Fibroblast of the aortic adventitia (primary cell): ENCODE data around the gene IGF2R. TPM values are rescaled to one million over a fixed set of nuclear protein-coding genes. Genes with fewer than 3 reads are reported as not detected.
"Not testable (repeated sequence)": the region's sequence is repeated elsewhere in the genome, so short reads cannot be mapped to it uniquely, and the experiment has no call there.

ENCODE experiments used
- DNase-seq: peaks from one replicate; pipeline ENCODE4 v3.0.0-alpha.2; 2010; ENCODE audit warnings: low read depth
- H3K4me3 ChIP-seq: 2 replicates; pipeline ENCODE4 v1.5.1; 2011; ENCODE audit warnings: low read depth, mild to moderate bottlenecking, control low read depth, low read length, moderate library complexity
- CTCF ChIP-seq: IDR thresholded peaks from 2 replicates; pipeline ENCODE4 v1.5.1; 2011; ENCODE audit warnings: mild to moderate bottlenecking, low read length, control low read depth, inconsistent platforms; ENCODE audit not compliant: insufficient read depth
- total RNA-seq: library from RNA; depleted of rRNA; stranded (reverse); fragments of >200 nt; gene quantifications from 2 replicates; pipeline ENCODE4 v1.2.3, GENCODE V29; 2012; ENCODE audit warnings: low replicate concordance

IGF2R gene
- 112 and 133 TPM in 2 replicates for total RNA-seq

- peak; percentile 36 for TF ChIP-seq CTCF
- peak within 1 kb of the TSS; percentile 78 for H3K4me3 ChIP-seq
- DNase-seq: peak; percentile 74
Observed at GRCh38 chr6:159968295-159969203, at the start of gene IGF2R. IGF2R (plus strand) TSS chr6:159969082; CDS start chr6:159969247, 165 bp downstream.

GRCh38 chr6:159919800-159920199 is 49.1 kb upstream of the IGF2R start:
- DNase-seq: no peak
- no peak for TF ChIP-seq CTCF
- H3K4me3 ChIP-seq: no peak overlapping the region

- H3K4me3 ChIP-seq, DNase-seq: not testable (repeated sequence)
Observed at GRCh38 chr6:159924150-159924549, 44.7 kb upstream of the IGF2R start.

GRCh38 chr6:159926542-159927203 is 42.2 kb upstream of the IGF2R start:
- no peak for TF ChIP-seq CTCF
- H3K4me3 ChIP-seq: no peak overlapping the region

GRCh38 chr6:159929819-159930218 is 39.1 kb upstream of the IGF2R start:
- DNase-seq: no peak
- TF ChIP-seq CTCF: no peak
- H3K4me3 ChIP-seq: no peak overlapping the region

More at GRCh38 chr6:159926542-159927203, 42.2 kb upstream of the IGF2R start:
- no peak for DNase-seq

- H3K4me3 ChIP-seq: no peak overlapping the region
- DNase-seq: no peak
- no peak for TF ChIP-seq CTCF
Observed at GRCh38 chr6:159931112-159931511, 37.8 kb upstream of the IGF2R start.

- H3K4me3 ChIP-seq: no peak overlapping the region
- no peak for DNase-seq
- TF ChIP-seq CTCF: no peak
Observed at GRCh38 chr6:159931846-159932245, 37.0 kb upstream of the IGF2R start.
